Measurements from ENCODE around the gene TTC3. TPM values are rescaled to one million over a fixed set of nuclear protein-coding genes. Genes with fewer than 3 reads are reported as not detected.

Gene TTC3
- total and polyA plus RNA-seq, 2 experiments from 2014 or later, result 146 to 196 TPM

DNA sequence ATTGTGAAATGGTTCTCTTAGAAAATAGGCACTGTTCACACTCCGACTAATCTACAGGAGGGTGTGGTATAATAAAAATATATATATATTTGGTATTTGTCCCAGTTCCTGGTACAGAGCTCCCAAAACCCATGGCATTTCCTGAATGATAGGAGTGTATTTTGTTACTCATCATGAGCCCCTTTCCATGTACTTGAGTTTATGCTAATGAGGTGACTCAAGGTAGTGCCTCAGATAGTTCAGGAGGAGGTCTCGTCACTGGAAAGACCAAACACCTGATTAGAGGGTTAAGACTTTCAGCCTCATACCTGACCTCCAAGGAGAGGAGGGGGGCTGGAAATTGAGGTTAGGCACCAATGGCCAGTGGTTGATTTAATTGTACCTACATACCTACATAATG lies 57.9 kb downstream of the TTC3 start:
- Histone ChIP-seq H3K4me1 (ENCODE audit: insufficient read depth) (no peaks in the 10 kb centered on the region), H3K4me2 (no peak overlapping the region), H4K20me1 (ENCODE audit: insufficient read depth, poor library complexity, severe bottlenecking) (no peaks in the 10 kb centered on the region), H3K36me3 (replicated peaks; ENCODE audit: insufficient read depth, low read depth) (no peaks in the 10 kb centered on the region), H3K27ac (no peak overlapping the region), H3K79me2 (no peaks in the 10 kb centered on the region), H3K27me3 (no peaks in the 10 kb centered on the region), H3K4me3 (no peak overlapping the region), H2AFZ (no peak overlapping the region), H3K9me2 (replicated peaks; ENCODE audit: insufficient read depth) (no peaks in the 10 kb centered on the region), H3K9me3 (ENCODE audit: low read depth) (no peaks in the 10 kb centered on the region)
- TF ChIP-seq, protein P1, sequence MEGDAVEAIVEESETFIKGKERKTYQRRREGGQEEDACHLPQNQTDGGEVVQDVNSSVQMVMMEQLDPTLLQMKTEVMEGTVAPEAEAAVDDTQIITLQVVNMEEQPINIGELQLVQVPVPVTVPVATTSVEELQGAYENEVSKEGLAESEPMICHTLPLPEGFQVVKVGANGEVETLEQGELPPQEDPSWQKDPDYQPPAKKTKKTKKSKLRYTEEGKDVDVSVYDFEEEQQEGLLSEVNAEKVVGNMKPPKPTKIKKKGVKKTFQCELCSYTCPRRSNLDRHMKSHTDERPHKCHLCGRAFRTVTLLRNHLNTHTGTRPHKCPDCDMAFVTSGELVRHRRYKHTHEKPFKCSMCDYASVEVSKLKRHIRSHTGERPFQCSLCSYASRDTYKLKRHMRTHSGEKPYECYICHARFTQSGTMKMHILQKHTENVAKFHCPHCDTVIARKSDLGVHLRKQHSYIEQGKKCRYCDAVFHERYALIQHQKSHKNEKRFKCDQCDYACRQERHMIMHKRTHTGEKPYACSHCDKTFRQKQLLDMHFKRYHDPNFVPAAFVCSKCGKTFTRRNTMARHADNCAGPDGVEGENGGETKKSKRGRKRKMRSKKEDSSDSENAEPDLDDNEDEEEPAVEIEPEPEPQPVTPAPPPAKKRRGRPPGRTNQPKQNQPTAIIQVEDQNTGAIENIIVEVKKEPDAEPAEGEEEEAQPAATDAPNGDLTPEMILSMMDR (IDR thresholded peaks at IDR 0.05; ENCODE audit: poor library complexity), result no peak
- no peak for DNase-seq (ENCODE audit: low spot score)
- WGBS (ENCODE audit: low lambda C conversion rate, missing lambda C conversion rate), result 88% methylated on average over 2 of the region's 2 CpGs

DNA sequence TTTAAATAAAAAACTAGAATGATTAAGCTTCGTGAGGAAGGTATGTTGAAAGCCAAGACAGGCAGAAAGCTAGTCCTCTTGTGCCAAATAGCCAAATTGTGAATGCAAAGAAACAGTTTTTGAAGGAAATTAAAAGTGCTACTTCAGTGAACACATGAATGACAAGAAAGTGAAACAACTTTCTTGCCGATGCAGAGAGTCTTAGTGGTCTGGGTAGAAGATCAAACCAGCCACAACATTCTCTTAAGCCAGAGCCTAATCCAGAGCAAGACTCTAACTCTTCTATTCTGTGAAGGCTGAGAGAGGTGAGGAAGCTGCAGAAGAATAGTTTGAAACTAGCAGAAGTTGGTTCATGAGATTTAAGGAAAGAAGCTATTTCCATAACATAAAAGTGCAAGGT lies 63.2 kb downstream of the TTC3 start:
- TF ChIP-seq EZH2 (IDR thresholded peaks at IDR 0.05; ENCODE audit: borderline replicate concordance) (no peak), EZH2phosphoT487 (IDR thresholded peaks at IDR 0.05; ENCODE audit: low read depth, severe bottlenecking, unreplicated experiment) (no peak)
- TF ChIP-seq, protein P1 (IDR thresholded peaks at IDR 0.05; ENCODE audit: poor library complexity), result no peak
- Histone ChIP-seq H2AFZ (no peak overlapping the region), H4K20me1 (ENCODE audit: insufficient read depth, poor library complexity, severe bottlenecking) (no peaks in the 10 kb centered on the region)

DNA sequence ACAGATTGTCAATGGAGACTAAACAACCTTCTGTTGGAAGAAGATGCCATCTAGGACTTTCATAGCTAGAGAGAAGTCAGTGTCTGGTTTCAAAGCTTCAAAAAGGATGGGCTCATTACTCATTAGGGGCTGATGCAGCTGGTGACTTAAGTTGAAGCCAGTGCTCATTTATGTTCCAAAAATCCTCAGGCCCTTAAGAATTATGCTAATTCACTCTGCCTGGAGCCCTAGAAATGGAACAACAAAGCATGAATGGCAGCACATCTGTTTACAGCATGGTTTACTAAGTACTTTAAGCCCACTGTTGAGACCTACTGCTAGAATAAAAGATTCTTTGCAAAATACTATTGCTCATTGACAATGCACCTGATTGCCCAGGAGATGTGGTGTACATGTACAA lies 63.7 kb downstream of the TTC3 start:
- Histone ChIP-seq H3K27me3 (no peaks in the 10 kb centered on the region), H3K9me2 (replicated peaks; ENCODE audit: insufficient read depth) (no peaks in the 10 kb centered on the region), H3K9me3 (ENCODE audit: low read depth) (no peaks in the 10 kb centered on the region), H4K20me1 (ENCODE audit: insufficient read depth, poor library complexity, severe bottlenecking) (no peaks in the 10 kb centered on the region), H3K4me3 (no peak overlapping the region), H3K4me1 (ENCODE audit: insufficient read depth) (no peaks in the 10 kb centered on the region), H3K4me2 (no peak overlapping the region), H3K36me3 (replicated peaks; ENCODE audit: insufficient read depth, low read depth) (peaks cover 6% of the 10 kb centered on the region), H3K79me2 (peaks cover 2% of the 10 kb centered on the region), H2AFZ (no peak overlapping the region), H3K27ac (no peak overlapping the region)
- TF ChIP-seq EZH2 (IDR thresholded peaks at IDR 0.05; ENCODE audit: borderline replicate concordance) (no peak), EZH2phosphoT487 (IDR thresholded peaks at IDR 0.05; ENCODE audit: low read depth, severe bottlenecking, unreplicated experiment) (no peak)
- DNase-seq (ENCODE audit: low spot score), result no peak

More for the DNA sequence above, 63.2 kb downstream of the TTC3 start:
- H3K9me2 ChIP-seq (replicated peaks; ENCODE audit: insufficient read depth), result no peaks in the 10 kb centered on the region
- no peak for DNase-seq (ENCODE audit: low spot score)
- no peaks in the 10 kb centered on the region for H3K27me3 ChIP-seq
- H3K36me3 ChIP-seq (replicated peaks; ENCODE audit: insufficient read depth, low read depth), result peaks cover 6% of the 10 kb centered on the region
- H3K27ac ChIP-seq, result no peak overlapping the region
- H3K4me1 ChIP-seq (ENCODE audit: insufficient read depth), result no peaks in the 10 kb centered on the region
- peaks cover under 1% of the 10 kb centered on the region for H3K79me2 ChIP-seq
- WGBS (ENCODE audit: low lambda C conversion rate, missing lambda C conversion rate), result 98% methylated on average over 2 of the region's 2 CpGs
- H3K4me2 ChIP-seq, result no peak overlapping the region
- H3K9me3 ChIP-seq (ENCODE audit: low read depth), result no peaks in the 10 kb centered on the region
- H3K4me3 ChIP-seq, result no peak overlapping the region

DNA sequence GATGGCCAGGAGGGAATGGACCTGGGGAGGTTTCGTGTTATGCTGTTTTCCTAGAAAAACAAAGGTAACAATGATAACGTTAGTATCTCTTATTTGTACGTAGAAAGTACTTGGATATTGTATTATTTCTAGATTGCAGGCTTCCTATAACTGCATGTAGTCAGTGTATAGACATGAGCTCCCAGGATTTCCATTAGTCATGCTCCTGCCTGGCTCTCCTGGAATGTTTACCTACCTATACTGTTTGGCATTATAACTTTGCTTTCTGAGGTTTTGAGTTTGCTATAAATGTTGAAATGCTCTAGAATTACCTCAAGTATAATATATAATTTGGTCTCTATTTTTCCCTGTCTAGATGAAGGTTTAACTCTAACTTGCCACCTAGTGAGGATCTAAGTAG lies 66.1 kb downstream of the TTC3 start:
- 90% methylated on average over 3 of the region's 3 CpGs for WGBS (ENCODE audit: low lambda C conversion rate, missing lambda C conversion rate)
- Histone ChIP-seq H3K27me3 (no peaks in the 10 kb centered on the region), H3K4me2 (no peak overlapping the region)

More for the DNA sequence above, 66.1 kb downstream of the TTC3 start:
- Histone ChIP-seq H2AFZ (no peak overlapping the region), H3K9me2 (replicated peaks; ENCODE audit: insufficient read depth) (no peaks in the 10 kb centered on the region), H3K4me1 (ENCODE audit: insufficient read depth) (no peaks in the 10 kb centered on the region), H4K20me1 (ENCODE audit: insufficient read depth, poor library complexity, severe bottlenecking) (no peaks in the 10 kb centered on the region), H3K4me3 (no peak overlapping the region), H3K27ac (peak overlapping the region; percentile 16), H3K79me2 (peaks cover 2% of the 10 kb centered on the region), H3K9me3 (ENCODE audit: low read depth) (no peaks in the 10 kb centered on the region), H3K36me3 (replicated peaks; ENCODE audit: insufficient read depth, low read depth) (peaks cover 6% of the 10 kb centered on the region)
- no peak for DNase-seq (ENCODE audit: low spot score)
- no peak for TF ChIP-seq EZH2 (IDR thresholded peaks at IDR 0.05; ENCODE audit: borderline replicate concordance)
- TF ChIP-seq, protein P1 (IDR thresholded peaks at IDR 0.05; ENCODE audit: poor library complexity), result no peak
- TF ChIP-seq EZH2phosphoT487 (IDR thresholded peaks at IDR 0.05; ENCODE audit: low read depth, severe bottlenecking, unreplicated experiment), result no peak
